GM12891 (cell line): ENCODE data around the gene LITAFD.

Experiments used
- DNase-seq: peaks from one replicate; pipeline ENCODE4 v3.0.0; 2011; ENCODE audit warnings: low spot score; ENCODE audit not compliant: insufficient read length
- FAIRE-seq: peaks from 2 replicates; lab custom pipeline; 2011; peaks lifted over from hg19 to GRCh38; lab: Jason Lieb, UNC
- PAX5 ChIP-seq: IDR thresholded peaks from 2 replicates; pipeline ENCODE4 v1.6.1; 2011; ENCODE audit warnings: low read length, moderate library complexity, mild to moderate bottlenecking; ENCODE audit not compliant: insufficient read depth, severe bottlenecking
- POLR2A ChIP-seq: IDR thresholded peaks from 2 replicates; pipeline ENCODE4 v1.6.1; 2011; ENCODE audit warnings: low read depth, low read length, control low read depth
- POLR2AphosphoS5 ChIP-seq: IDR thresholded peaks from 2 replicates; pipeline ENCODE4 v1.6.1; 2011; ENCODE audit warnings: low read depth, low read length, control low read depth
- POU2F2 ChIP-seq: IDR thresholded peaks from 2 replicates; pipeline ENCODE4 v1.6.1; 2011; ENCODE audit warnings: low read depth, mild to moderate bottlenecking, control low read depth, low read length, moderate library complexity
- SPI1 ChIP-seq: IDR thresholded peaks from 2 replicates; pipeline ENCODE4 v1.6.1; 2011; ENCODE audit warnings: low read depth, low read length, control low read depth
- TAF1 ChIP-seq: IDR thresholded peaks from 2 replicates; pipeline ENCODE4 v1.6.1; 2011; ENCODE audit warnings: low read depth, low read length, control low read depth

The LITAFD gene

GRCh38 chr16:8934601-8935000, 52.5 kb downstream of the LITAFD start:
- TF ChIP-seq TAF1 (no peak), POLR2AphosphoS5 (no peak), POLR2A (no peak), SPI1 (no peak), PAX5 (no peak), POU2F2 (no peak)
- FAIRE-seq = no peak

More at GRCh38 chr16:8934601-8935000, 52.5 kb downstream of the LITAFD start:
- DNase-seq = no peak
